ENCODE measurements around the gene ZNF333.
"Not testable (repeated sequence)": the region's sequence is repeated elsewhere in the genome, so short reads cannot be mapped to it uniquely, and the experiment has no call there.

The ZNF333 gene

DNA sequence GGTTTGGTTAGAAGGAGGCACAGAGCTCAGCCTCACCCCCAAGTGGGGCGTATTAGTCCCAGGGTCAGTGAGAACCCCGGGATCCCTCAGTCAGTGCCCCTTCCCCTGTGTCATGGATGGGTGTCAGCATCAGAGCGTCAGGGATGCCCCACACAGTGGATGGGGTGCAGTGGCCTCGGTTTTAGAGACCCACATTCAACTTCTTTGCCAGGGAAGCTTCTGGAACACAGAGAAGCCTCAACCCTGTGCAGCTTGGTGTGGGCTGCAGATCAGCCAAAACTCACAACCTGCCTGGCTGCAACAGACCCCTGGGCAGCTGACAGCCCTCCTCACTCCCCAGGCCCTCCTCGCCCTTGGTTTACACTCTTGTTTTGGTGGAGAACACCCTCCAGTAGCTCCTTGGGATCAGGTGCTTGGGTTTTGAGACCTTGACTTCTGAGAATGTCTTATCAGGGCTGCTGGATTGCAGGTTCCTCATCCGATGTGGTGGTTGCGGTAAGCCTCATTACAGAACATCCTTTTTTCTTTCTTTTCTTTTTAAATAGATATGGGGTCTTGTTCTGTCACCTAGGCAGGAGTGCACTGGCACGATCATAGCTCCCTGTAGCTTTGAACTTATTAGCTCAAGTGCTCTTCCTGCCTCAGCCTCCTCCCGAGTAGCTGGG is 11.0 kb downstream of the ZNF333 start:
- DNase-seq: no peak

DNA sequence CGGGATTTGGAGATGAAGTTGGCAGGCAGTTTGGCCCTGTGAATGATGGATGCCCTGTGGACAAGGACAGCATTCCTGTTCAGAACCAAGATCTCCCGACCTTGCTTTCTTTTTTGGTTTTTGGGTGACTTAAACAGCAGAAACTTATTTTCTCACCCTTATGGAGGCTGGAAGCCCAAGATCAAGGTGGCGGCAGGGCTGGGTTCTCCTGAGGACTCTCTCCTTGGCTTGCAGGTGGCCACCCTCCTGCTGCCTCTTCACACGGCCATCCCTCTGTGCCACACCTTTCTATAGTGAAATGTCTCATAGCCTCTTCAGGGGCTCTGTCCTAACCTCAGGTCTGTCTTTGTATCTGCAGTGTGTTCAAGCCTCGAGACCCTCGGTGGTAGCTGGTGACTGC is 14.0 kb downstream of the ZNF333 start:
- DNase-seq: no peak

DNA sequence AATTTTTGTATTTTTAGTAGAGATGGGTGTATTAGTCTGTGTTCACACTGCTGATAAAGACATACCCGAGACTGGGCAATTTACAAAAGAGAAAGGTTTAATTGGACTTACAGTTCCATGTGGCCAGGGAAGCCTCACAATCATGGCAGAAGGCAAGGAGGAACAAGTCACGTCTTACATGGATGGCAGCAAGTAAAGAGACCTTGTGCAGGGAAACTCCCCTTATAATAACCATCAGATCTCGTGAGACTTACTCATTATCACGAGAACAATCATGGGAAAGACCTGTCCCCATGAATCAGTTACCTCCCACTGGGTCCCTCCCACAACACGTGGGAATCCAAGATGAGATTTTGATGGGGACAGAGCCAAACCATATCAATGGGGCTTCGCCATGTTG is 14.6 kb downstream of the ZNF333 start:
- DNase-seq: no peak

DNA sequence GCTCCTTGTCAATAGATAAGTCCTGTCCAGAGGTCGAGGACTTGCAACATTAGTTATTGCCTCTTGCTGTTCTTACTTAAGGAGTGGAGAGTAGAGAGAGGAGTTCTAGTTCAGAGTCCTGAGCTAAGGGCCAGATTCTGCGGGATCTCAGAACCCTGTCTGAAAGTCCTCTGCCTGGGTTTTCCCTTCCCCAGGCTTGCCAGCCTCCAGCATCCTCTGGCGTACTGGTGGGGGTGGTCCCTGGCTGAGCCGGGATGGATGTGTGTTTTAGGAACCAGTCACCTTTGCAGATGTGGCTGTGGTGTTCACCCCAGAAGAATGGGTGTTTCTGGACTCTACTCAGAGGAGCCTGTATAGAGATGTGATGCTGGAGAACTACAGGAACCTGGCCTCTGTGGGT is 26.0 kb downstream of the ZNF333 start:
- DNase-seq: no peak

DNA sequence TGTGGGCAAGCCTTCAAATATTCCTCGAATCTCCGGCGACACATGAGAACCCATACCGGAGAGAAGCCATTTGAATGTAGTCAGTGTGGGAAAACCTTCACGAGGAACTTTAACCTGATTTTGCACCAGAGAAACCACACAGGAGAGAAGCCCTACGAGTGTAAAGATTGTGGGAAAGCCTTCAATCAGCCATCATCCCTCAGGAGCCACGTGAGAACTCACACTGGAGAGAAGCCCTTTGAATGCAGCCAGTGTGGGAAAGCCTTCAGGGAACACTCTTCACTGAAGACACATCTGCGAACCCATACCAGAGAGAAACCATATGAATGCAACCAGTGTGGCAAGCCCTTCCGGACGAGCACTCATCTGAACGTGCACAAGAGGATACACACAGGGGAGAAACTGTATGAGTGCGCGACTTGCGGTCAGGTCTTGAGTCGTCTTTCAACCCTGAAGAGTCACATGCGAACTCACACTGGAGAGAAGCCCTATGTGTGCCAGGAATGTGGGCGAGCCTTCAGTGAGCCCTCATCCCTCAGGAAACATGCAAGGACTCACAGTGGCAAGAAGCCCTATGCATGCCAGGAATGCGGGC is 28.8 kb downstream of the ZNF333 start:
- no peak for DNase-seq

DNA sequence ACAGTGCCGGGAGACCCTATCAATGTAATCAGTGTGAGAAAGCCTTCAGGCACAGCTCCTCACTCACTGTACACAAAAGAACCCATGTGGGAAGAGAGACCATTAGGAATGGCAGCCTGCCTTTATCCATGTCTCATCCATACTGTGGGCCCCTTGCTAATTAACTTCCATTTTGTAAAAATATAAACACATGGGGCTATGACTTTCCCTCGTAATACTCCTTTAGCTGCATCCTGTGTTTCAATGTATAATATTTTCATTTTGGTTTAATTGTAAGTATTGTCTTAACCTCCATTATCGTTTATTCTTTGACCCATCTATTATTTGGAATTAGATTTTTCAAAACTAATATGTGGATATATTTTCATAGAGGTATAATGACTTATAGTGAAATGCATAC is 29.3 kb downstream of the ZNF333 start:
- DNase-seq: no peak

DNA sequence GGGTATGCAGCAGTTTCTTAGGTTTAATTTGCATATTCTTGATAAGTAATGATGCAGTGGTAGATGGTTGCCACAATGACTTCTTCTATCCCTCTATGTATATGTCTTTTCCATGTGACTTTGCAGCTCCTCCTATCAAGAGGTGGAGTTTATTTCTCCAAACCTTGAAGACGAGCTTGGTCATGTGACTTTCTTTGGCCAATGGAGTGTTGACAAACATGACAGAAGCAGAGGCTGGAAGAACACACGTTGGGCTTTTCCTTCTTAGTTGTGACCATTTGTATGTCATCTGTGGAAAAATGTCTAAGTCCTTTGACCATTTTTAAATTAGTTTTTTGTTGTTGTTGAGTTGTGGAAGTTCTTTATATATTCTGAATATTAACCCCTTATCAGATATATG is 32.3 kb downstream of the ZNF333 start:
- DNase-seq: no peak

DNA sequence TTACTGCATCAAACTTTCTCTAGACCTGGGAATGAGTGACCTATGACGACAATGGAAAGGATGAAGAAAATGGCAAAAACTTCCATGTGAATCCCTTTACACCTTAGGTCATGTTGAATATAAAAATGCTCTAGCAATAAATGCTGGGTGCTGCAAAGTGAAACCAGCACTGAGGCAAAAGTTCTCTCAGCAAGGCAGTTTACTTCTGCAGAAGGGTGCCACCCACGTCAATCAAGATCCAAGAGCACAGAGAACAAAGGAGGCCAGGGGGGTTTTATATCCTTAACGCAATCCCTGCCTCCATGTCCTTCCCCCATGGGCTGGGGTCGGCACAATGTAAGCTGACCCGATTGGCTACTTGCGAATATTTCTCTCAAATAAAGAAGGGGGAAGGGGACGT is 38.7 kb downstream of the ZNF333 start:
- DNase-seq: no peak

DNA sequence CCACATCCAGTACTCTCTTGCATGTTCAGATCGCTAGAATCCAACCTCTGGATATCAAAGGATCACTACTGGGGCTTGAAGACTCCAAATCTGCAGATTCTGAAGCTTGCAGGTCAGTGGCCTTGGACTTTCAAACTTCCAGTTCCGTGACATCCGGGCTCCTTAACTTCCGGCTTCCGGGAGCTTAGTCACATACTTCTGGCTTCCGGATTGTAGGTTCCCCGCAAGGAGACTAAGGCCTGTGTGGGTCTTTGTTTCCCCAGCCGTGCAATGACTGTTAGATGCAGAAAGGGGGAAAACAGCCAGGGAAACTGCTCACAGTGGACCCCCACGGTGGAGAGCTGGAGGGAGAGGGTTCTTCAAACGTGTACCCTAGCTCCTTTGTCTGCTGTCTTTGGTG is 41.4 kb downstream of the ZNF333 start:
- no peak for DNase-seq

DNA sequence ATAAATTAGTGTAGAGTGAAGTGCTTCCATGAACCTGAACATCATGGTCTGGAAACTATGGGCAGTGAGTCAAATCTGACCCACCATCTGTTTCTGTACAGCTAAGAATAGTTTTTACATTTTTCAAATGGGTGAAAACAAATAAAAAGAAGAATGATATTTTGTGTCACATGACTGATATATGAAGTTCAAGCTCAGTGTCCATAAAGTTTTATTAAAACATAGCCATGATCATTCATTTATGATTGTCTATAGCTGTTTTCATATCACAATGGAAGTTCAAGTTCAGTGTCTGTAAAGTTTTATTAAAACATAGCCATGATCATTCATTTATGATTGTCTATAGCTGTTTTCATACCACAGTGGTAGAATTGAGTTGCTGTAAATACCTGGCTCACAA is 42.7 kb downstream of the ZNF333 start:
- no peak for DNase-seq

DNA sequence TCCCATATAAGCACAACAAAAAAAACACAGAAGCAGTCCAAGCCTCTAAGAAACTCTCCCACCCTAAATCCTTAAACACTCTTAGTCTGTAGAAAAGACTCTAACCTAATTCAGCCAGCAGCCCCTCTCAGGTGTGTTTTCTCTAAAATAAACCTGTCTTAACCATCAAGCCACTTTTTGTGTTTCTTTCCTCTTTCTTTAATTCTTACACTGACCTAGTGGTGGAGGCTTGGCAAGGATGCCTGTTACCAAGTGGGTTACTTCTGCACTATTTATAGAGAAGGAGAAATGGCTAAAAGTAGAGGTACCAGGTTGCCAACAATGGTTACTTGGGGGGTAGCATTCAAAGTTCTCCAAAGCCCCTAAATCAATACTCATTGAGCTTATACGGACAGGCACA is 43.7 kb downstream of the ZNF333 start:
- DNase-seq: no peak

DNA sequence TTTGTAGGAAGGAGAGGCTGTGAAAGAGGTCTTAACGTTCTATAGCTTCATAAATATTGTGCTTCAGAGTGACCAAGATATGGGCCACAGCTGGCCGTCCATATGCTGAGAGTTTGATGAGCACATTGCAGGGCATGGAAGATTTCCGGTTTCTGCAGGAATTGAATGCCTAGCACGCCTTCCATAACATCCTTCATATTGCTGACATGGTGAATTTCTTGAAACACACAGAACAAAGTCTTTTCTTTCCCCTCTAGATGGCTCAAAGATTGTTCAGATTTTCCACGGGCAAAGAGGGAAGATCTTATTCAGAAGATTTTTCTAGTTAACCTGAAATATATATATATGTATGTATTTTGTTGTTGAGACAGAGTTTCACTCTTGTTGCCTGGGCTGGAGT is 46.1 kb downstream of the ZNF333 start:
- DNase-seq: no peak

DNA sequence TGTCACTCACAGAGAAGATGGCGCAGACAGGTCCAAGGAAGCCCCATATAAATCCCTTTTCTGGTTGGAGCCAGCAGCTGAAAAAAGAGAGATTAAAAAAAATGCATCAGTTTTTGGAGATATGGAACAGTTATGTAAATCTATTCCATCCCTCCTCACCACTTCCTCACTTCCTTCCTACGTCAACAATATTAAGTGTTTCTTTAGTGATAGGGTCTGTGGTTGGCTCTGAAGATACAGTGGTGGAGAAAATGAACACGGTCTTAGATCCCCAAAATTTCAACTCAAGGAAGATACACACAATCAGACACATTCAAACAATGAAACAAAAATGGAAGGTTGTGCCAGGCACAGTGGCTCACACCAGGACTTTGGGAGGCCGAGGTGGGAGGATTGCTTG is 57.0 kb downstream of the ZNF333 start:
- no peak for DNase-seq

DNA sequence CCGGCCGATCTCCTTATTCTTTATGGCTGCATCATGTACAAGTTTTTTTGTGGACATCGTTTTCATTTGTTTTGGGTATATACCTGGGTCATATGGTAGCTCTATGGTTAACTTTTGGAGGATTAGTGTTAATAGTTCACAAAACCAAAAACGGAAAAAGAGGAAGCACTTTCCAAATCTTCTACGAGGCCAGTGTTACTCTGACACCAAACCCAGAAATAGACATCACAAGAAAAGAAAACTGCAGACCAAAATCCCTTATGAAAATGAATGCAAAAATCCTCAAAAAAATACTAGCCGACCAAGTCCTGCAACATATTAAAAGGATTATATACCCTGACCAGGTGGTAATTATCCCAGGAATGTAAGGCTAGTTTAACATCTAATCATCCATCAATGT is 58.8 kb downstream of the ZNF333 start:
- no peak for DNase-seq

DNA sequence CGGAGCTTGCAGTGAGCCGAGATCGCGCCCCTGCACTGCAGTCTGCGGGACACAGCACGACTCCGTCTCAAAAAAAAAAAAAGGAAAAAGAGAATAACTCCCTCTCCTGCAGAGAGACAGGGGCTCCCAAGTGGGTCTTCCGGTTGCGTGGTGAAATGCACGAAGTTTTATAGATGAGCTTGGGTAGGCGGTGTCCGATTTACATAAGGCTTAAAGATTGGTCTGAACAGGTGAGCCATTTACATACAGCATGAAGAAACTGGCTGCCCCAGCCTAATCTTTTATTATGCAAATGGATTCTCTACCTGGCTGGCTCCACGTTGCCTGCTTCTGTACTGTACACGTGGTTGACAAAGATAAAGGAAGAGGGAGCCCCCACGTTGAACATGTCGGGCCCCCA is 69.0 kb downstream of the ZNF333 start:
- peak; percentile 65 to 72 for DNase-seq

DNA sequence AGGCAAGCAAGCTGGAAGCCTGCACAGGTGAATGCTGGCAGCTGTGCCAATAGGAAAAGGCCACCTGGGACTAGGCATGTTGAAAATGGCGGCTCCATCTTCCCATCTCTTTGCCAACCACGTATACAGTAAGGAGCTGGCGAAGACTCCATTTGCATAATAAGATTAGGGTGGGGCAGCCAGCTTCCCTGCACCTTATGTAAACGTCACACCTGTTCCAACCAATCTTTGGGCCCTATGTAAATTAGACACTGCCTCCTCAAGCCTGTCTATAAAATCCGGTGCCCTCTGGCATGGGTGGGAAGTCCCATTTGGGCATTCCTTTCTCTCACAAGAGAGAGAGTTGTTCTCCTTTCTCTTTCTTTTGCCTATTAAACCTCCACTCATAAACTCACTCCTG is 71.8 kb downstream of the ZNF333 start:
- DNase-seq: no peak

DNA sequence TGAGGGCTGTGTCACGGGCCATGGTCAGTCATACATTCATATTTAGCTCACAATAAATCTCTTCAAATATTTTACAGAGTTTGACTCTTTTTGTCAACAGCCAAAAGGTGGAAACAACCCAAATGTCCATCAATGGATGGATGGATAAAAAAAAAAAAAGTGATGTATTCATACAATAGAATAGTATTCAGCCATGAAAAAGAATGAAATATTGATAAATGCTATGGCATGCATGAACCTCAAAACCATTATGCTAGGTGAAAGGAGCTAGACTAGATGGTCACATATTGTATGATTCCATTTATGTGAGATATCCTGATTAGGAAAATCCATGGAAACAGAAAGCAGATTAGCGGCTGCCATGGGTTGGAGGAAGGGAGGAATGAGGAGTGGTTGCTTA is 72.3 kb downstream of the ZNF333 start:
- no peak for DNase-seq

DNA sequence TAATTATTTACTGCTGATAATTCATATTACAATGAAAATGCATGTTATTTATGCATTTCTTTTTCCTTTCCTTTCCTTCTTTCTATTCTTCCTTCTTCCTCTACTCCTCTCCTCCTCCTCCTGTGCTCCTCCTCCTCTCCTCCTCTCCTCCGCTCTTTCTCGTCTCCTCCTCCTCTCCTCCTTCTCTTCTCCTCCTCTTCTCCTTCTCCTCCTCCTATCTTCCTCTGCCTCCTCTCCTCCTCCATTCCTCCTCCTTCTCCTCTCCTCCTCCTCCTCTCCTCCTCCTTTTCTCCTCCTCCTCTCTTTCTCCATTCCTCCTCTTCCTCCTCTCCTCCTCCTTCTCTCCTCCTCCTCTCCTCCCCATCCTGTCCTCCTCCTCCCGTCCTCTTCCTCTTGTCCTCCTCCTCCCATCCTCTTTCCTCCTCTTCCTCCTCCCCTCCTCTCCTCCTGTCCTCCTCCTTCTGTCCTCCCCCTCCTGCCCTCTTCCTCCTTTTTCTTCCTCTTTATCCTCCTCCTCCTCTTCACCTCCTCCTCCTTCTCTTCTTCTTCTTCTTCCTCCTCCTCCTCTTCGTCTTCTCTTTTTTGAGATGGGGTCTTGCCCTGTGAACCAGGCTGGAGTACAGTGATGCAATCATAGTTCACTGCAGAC is 73.8 kb downstream of the ZNF333 start:
- no peak for DNase-seq

DNA sequence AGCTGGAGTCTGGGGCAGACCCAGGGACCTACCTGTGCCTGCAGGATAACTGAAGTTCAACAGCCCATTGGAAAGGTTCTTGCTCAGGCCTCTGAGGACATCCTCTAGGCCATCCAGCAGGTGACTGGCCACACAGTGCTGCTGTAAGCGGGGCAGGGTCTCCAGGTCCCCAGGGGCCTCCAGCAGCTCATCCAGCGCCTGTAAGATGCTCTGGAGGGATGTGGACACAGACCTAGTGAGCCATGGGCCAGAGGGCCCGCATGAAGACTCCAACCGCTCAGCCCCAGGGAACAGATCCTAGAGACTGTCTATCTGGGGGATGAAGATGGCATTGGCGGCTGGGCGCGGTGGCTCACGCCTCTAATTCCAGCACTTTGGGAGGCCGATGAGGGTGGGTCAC is 74.6 kb downstream of the ZNF333 start:
- DNase-seq: no peak

DNA sequence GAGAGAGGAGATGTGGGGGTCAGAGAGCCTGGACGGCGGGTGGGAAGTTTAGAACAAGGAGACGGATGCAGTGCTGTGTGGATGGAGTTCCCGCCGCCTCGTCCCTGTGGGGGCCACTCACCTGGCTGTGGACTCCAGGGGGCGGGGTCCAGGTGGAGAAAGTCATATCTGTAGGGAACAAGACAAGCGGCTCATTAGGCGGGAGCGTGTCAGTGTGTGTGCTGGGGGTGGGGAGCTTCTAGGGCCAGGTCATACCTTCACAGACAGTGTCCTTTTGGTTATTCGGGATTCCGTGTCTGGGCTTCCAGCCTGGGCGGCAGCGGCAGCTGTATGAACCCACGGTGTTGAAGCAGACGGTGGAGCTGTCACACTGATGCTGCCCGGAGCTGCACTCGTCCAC is 75.6 kb downstream of the ZNF333 start:
- DNase-seq: not testable (repeated sequence)

DNA sequence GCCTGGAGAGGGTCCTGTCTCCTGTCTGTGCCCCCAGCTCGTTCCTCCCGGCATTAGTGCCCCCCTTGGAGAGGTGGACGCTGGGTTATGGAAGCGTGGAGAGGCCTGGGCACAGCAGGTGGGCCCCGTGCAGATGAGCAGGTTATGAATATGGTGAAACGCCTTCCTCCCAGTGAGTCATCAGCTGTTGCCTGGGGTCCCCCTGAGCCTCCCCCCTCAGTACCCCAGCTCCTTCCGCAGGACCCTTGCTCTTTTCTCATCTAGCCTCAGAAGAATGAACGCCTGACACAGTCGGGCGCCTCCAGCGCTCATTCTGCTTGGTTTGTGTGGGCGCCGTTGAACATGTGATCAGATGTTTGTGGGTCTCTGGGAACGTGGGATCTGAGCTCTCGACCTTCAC is 76.0 kb downstream of the ZNF333 start:
- DNase-seq: not testable (repeated sequence)

DNA sequence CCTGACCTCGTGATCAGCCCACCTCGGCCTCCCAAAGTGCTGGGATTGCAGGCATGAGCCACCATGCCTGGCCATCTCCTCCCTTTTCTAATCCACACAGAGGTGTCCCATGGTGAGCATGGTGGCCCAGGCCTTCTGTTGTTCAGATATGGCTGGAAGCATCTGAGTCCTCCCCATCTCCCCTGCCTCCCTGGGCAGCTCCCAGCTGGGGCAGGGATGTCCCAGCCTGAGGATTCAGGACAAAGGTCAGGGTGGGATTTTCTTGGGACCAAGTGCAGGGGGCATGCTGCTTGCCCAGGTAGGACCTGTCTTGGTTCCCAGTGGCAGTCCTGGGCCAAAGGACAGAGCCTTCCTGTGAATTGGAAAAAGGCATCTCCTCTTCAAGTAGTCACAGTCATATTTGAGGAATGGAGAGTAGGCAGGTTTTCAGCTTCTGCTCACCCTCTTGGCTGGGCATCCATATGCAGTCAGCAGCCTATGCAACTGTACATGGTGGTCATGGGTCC is 77.7 kb downstream of the ZNF333 start:
- DNase-seq: no peak

DNA sequence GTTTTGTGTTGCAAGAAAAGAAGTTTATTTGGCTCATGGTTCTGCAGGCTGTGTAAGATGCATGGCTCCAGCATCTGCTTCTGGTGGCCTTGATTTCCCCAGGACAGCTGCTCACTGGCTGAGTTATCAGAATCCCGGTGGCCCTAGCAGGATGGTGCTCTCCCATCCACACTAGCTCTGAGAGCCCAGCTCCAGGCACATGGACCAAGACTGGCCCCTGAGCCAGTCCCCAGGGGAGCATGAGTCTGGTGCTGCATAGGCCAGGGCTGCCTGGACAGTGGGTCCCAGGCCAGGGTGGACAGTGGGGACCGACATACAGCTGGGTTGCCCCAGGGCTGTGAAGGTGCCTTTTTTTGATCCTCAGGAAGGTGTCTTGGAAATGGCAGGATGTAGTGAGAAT is 78.2 kb downstream of the ZNF333 start:
- no peak for DNase-seq

DNA sequence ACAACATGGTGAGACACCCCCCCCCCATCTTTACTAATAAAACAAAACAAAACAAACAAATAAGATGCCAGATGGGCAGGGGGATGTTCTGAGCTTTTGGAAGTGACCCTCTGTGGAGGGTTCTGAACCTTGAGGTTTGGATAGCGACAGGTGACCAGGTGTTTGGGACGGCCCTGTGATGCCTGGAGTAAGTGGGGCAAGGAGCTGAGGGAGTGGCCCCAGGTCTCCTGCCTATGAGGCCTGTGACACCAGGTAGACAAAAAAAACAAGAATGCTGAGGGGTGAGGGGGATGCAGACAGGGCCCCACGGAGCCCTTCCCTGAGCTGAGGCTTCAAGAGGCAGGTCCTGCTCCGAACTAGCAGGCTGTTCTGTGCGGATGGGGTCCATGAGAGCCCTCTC is 79.4 kb downstream of the ZNF333 start:
- no peak for DNase-seq

DNA sequence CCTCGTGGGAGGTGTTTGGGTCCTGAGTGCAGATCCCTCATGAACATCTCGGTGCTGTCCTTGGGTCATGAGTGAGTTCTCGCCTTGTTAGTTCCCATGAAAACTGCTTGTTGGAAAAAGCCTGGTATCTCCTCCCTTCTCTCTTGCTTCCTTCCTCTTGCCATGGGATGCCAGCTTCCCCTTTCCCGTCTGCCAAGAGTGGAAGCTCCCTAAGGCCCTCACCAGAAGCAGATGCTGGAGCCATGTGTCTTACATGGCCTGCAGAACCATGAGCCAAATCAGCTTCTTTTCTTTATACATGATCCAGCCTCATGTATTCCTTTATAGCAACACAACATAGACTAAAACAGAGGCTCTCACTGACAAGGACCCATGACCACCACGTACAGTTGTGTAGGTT is 80.3 kb downstream of the ZNF333 start:
- DNase-seq: no peak
